Measurements from ENCODE around the gene SHANK2.

Gene SHANK2

GRCh38 chr11:71284525-71285092, 32.2 kb upstream of the SHANK2 start:
- TF ChIP-seq CTCF (IDR thresholded peaks at IDR 0.05; ENCODE audit: low read depth, low read length, missing control alignments): no peak
- no peak overlapping the region for H3K4me3 ChIP-seq (ENCODE audit: low read depth, low read length)
- H3K27me3 ChIP-seq (replicated peaks): peaks cover 11% of the 10 kb centered on the region
- DNase-seq: no peak
- in situ Hi-C loops (cut with HindIII; ENCODE audit: low pct_ligation_motif_present, low sequenced_read_pairs): no loop called here
- no peak overlapping the region for H3K27ac ChIP-seq
- H3K36me3 ChIP-seq (replicated peaks): no peaks in the 10 kb centered on the region

GRCh38 chr11:71283971-71284441, 31.6 kb upstream of the SHANK2 start:
- Histone ChIP-seq H3K36me3 (replicated peaks) (no peaks in the 10 kb centered on the region), H3K4me3 (ENCODE audit: low read depth, low read length) (no peak overlapping the region), H3K27me3 (replicated peaks) (peaks cover 11% of the 10 kb centered on the region), H3K27ac (no peak overlapping the region)
- in situ Hi-C loops (cut with HindIII; ENCODE audit: low pct_ligation_motif_present, low sequenced_read_pairs): no loop called here
- no peak for DNase-seq
- TF ChIP-seq CTCF (IDR thresholded peaks at IDR 0.05; ENCODE audit: low read depth, low read length, missing control alignments): no peak

GRCh38 chr11:71282581-71283351, 30.4 kb upstream of the SHANK2 start:
- H3K4me3 ChIP-seq (ENCODE audit: low read depth, low read length): no peak overlapping the region
- DNase-seq: no peak
- in situ Hi-C loops (cut with HindIII; ENCODE audit: low pct_ligation_motif_present, low sequenced_read_pairs): no loop called here
- H3K27me3 ChIP-seq (replicated peaks): peaks cover 11% of the 10 kb centered on the region
- no peak overlapping the region for H3K27ac ChIP-seq
- no peak for TF ChIP-seq CTCF (IDR thresholded peaks at IDR 0.05; ENCODE audit: low read depth, low read length, missing control alignments)
- no peaks in the 10 kb centered on the region for H3K36me3 ChIP-seq (replicated peaks)

- Histone ChIP-seq H3K4me3 (ENCODE audit: low read depth, low read length) (no peak overlapping the region), H3K27ac (no peak overlapping the region), H3K36me3 (replicated peaks) (no peaks in the 10 kb centered on the region), H3K27me3 (replicated peaks) (peaks cover 11% of the 10 kb centered on the region)
- no peak for TF ChIP-seq CTCF (IDR thresholded peaks at IDR 0.05; ENCODE audit: low read depth, low read length, missing control alignments)
- no peak for DNase-seq
- in situ Hi-C loops (cut with HindIII; ENCODE audit: low pct_ligation_motif_present, low sequenced_read_pairs): no loop called here
These were observed 29.5 kb upstream of the SHANK2 start for GRCh38 chr11:71281831-71282230.

- no peak for TF ChIP-seq CTCF (IDR thresholded peaks at IDR 0.05; ENCODE audit: low read depth, low read length, missing control alignments)
- in situ Hi-C loops (cut with HindIII; ENCODE audit: low pct_ligation_motif_present, low sequenced_read_pairs): no loop called here
- H3K27ac ChIP-seq: no peak overlapping the region
- H3K27me3 ChIP-seq (replicated peaks): peaks cover 11% of the 10 kb centered on the region
- DNase-seq: no peak
- no peak overlapping the region for H3K4me3 ChIP-seq (ENCODE audit: low read depth, low read length)
- H3K36me3 ChIP-seq (replicated peaks): no peaks in the 10 kb centered on the region
These were observed 28.8 kb upstream of the SHANK2 start for GRCh38 chr11:71281204-71281603.
